ENCODE results near the gene PBX1. TPM values are rescaled to one million over a fixed set of nuclear protein-coding genes. Genes with fewer than 3 reads are reported as not detected.

PBX1 gene
- total and polyA plus RNA-seq, 2 donors (not counting 3 experiments of a cell fraction or from before 2014, with no cell fraction given), result 10.7 to 24.1 TPM

DNA sequence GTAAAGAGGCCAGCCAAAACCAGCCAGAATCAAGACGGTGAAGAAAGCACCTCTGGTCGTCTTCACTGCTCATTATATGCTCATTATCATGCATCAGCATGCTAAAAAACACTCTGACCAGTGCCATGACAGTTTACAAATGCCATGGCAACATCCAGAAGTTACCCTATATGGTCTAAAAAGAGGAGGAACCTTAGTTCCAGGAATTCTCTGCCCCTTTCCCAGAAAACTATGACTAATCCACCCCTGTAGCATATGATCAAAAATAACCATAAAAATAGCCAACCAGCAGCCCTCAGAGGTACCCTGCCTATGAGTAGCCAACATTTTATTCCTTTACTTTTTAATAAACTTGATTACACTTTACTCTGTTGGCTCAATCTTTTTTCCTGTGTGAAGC is 34.2 kb upstream of the PBX1 start:
- DNase-seq (ENCODE audit: low read depth, low spot score) (no peak), FAIRE-seq (no peak)
- no peak overlapping the region for H2AFZ ChIP-seq (ENCODE audit: low read depth, low read length)
- H3K4me3 ChIP-seq (replicated peaks in 1 of 3; ENCODE audit: insufficient read depth in 1 of 3, low read depth in 1 of 3, low read length in 3 of 3), result no peak overlapping the region
- ChIA-PET POLR2A (no interaction called here), CTCF (no interaction called here)
- dilution Hi-C loops (cut with MboI; ENCODE audit: extremely low pct_ligation_motif_present, low sequenced_read_pairs) (no loop called here), intact Hi-C loops (cut with micrococcal nuclease) (no loop called here)
- H3K27me3 ChIP-seq (ENCODE audit: control insufficient read depth in 2 of 2, insufficient read depth in 2 of 2, low read length in 2 of 2), result no peaks in the 10 kb centered on the region
- no peak overlapping the region for H3K9ac ChIP-seq (replicated peaks; ENCODE audit: extremely low read depth, insufficient read depth, low read length)
- H3K36me3 ChIP-seq (ENCODE audit: control insufficient read depth in 2 of 2, extremely low read depth in 1 of 2, insufficient read depth in 2 of 2, low read length in 2 of 2), result no peaks in the 10 kb centered on the region
- no peak overlapping the region for H3K27ac ChIP-seq (ENCODE audit: insufficient read depth, low read depth, low read length)
- no peaks in the 10 kb centered on the region for H4K20me1 ChIP-seq (replicated peaks; ENCODE audit: control insufficient read depth, extremely low read depth, insufficient read depth, low read length)
- no peak for TF ChIP-seq CTCF (IDR thresholded peaks at IDR 0.05; ENCODE audit: extremely low read depth in 1 of 2, insufficient read depth in 1 of 2, low read depth in 1 of 2, low read length in 2 of 2)
- no peak for TF ChIP-seq GATA2 (IDR thresholded peaks at IDR 0.05; ENCODE audit: insufficient read depth, insufficient read length, low read depth, low read length)
- TF ChIP-seq MYC (IDR thresholded peaks at IDR 0.05; ENCODE audit: low read depth, low read length), result no peak
- TF ChIP-seq FOS (IDR thresholded peaks at IDR 0.05; ENCODE audit: borderline replicate concordance, insufficient read depth, low read length), result no peak
- no peak for TF ChIP-seq POLR2AphosphoS5 (IDR thresholded peaks at IDR 0.05; ENCODE audit: insufficient read depth, low read depth, low read length)
- no peak for TF ChIP-seq POLR2A (IDR thresholded peaks at IDR 0.05; ENCODE audit: low read depth, low read length)
- no peak for TF ChIP-seq MAX (IDR thresholded peaks at IDR 0.05; ENCODE audit: insufficient read depth, insufficient read length)
- TF ChIP-seq EZH2 (IDR thresholded peaks at IDR 0.05; ENCODE audit: borderline replicate concordance, low read depth, low read length, severe bottlenecking), result no peak
- no peak for TF ChIP-seq JUN (IDR thresholded peaks at IDR 0.05; ENCODE audit: borderline replicate concordance, insufficient read depth, insufficient read length, low read depth)
- no peak overlapping the region for H3K4me2 ChIP-seq (ENCODE audit: insufficient read depth, low read length)
- no peaks in the 10 kb centered on the region for H3K4me1 ChIP-seq (ENCODE audit: control insufficient read depth, extremely low read depth, insufficient read depth, low read length)
- no peaks in the 10 kb centered on the region for H3K9me1 ChIP-seq (replicated peaks; ENCODE audit: control insufficient read depth, extremely low read depth, insufficient read depth, low read length)
- H3K9me3 ChIP-seq (replicated peaks; ENCODE audit: control insufficient read depth, insufficient read depth, low read length), result no peaks in the 10 kb centered on the region
- no TSS peak for BruUV-seq (replicated peaks)
- H3K79me2 ChIP-seq (ENCODE audit: control insufficient read depth, insufficient read depth, low read length), result no peaks in the 10 kb centered on the region
